A549 (cell line): Measurements from ENCODE around the gene CLIP2. TPM values are rescaled to one million over a fixed set of nuclear protein-coding genes. Genes with fewer than 3 reads are reported as not detected.
"Not testable (repeated sequence)": the region's sequence is repeated elsewhere in the genome, so short reads cannot be mapped to it uniquely, and the experiment has no call there.

ENCODE experiments used
- ATAC-seq, 2 experiments: fragments of 200-7000 bp in 1 of 2; fragments of >200 bp in 1 of 2; cut with Nextera tagmentation in 1 of 2; cut with Tn5 transposase in 1 of 2; 3 replicates each; pipeline versions ENCODE4 v1.8.0 to v1.9.1; 2018 to 2020; ENCODE audit warnings: mild to moderate bottlenecking in 1 of 2, moderate library complexity in 1 of 2
- CTCF ChIA-PET: fragments of 300-600 bp; sonication (Branson Sonifier 250); formaldehyde crosslinking; extraction: SDS; loops from one replicate; lab custom pipeline; 2021; ENCODE audit warnings: antibody characterized with exemption, inconsistent platforms; lab: Yijun Ruan, JAX
- POLR2A ChIA-PET: fragments of 350-600 bp; formaldehyde crosslinking; extraction: SDS; loops from one replicate; lab custom pipeline; 2021; ENCODE audit warnings: antibody characterized with exemption, inconsistent platforms; lab: Yijun Ruan, JAX
- DNase-seq, 2 experiments: peaks; one replicate each; pipeline versions ENCODE4 v3.0.0 to v3.0.0-alpha.2; 2011 to 2016; ENCODE audit warnings: low read depth in 1 of 2, low spot score in 1 of 2
- FAIRE-seq: peaks from 2 replicates; lab custom pipeline; 2011; peaks lifted over from hg19 to GRCh38; lab: Jason Lieb, UNC
- H3K27ac ChIP-seq, 2 experiments: fragments of >200 bp; sonication (Bioruptor Twin); formaldehyde crosslinking; 3 replicates each; pipeline ENCODE4 v1.5.1; 2016 to 2017
- H3K4me1 ChIP-seq: fragments of >200 bp; sonication (Bioruptor Twin); formaldehyde crosslinking; 3 replicates; pipeline ENCODE4 v1.6.1; 2016
- H3K4me2 ChIP-seq: fragments of >200 bp; sonication (Bioruptor Twin); formaldehyde crosslinking; 3 replicates; pipeline ENCODE4 v1.6.1; 2016
- H3K4me3 ChIP-seq: fragments of >200 bp; sonication (Bioruptor Twin); formaldehyde crosslinking; 3 replicates; pipeline ENCODE4 v1.5.1; 2016
- H3K9me3 ChIP-seq: fragments of >200 bp; sonication (Bioruptor Twin); formaldehyde crosslinking; 3 replicates; pipeline ENCODE4 v1.6.1; 2016
- CBX2 ChIP-seq: fragments of 200-600 bp; sonication (generic); IDR thresholded peaks from 2 replicates; pipeline ENCODE4 v1.6.1; 2016; ENCODE audit warnings: low read depth, mild to moderate bottlenecking, borderline replicate concordance
- CBX8 ChIP-seq: fragments of 200-600 bp; sonication (generic); IDR thresholded peaks from 2 replicates; pipeline ENCODE4 v1.6.1; 2016
- CHD2 ChIP-seq: fragments of 150-350 bp; IDR thresholded peaks from 2 replicates; pipeline ENCODE4 v1.6.1; 2014; ENCODE audit warnings: low read length; ENCODE audit not compliant: partially characterized antibody
- EHMT2 ChIP-seq: fragments of 200-600 bp; sonication (generic); IDR thresholded peaks from 2 replicates; pipeline ENCODE4 v1.6.1; 2016; ENCODE audit warnings: antibody characterized with exemption, low read depth, mild to moderate bottlenecking, moderate library complexity
- FOSB ChIP-seq: fragments of 250-450 bp; sonication (Bioruptor Pico); IDR thresholded peaks from 2 replicates; pipeline ENCODE4 v1.5.0; 2020; ENCODE audit warnings: mild to moderate bottlenecking, moderate library complexity
- FOSL2 ChIP-seq, 2 experiments: fragments of 450-650 bp in 1 of 2; fragments of >200 bp in 1 of 2; sonication (Bioruptor Twin) in 1 of 2; formaldehyde crosslinking; IDR thresholded peaks; 2 replicates each; pipeline versions ENCODE4 v1.5.0 to v1.6.1; 2016 to 2020; ENCODE audit warnings: mild to moderate bottlenecking in 1 of 2, moderate library complexity in 1 of 2
- FOXS1 ChIP-seq: fragments of 250-450 bp; sonication (Bioruptor Pico); IDR thresholded peaks from 2 replicates; pipeline ENCODE4 v1.5.0; 2020; ENCODE audit warnings: mild to moderate bottlenecking, moderate library complexity
- GATA3 ChIP-seq: IDR thresholded peaks from 2 replicates; pipeline ENCODE4 v1.6.1; 2012; ENCODE audit warnings: borderline replicate concordance
- MAFK ChIP-seq: fragments of 450-650 bp; IDR thresholded peaks from 2 replicates; pipeline ENCODE4 v1.6.1; 2014; ENCODE audit not compliant: partially characterized antibody
- PHF8 ChIP-seq: fragments of 200-600 bp; sonication (generic); IDR thresholded peaks from 2 replicates; pipeline ENCODE4 v1.6.1; 2016; ENCODE audit warnings: low read depth, mild to moderate bottlenecking, antibody characterized with exemption, moderate library complexity, borderline replicate concordance
- POLR2AphosphoS2 ChIP-seq: conservative IDR thresholded peaks from 2 replicates; pipeline ENCODE4 v1.6.1; 2012; ENCODE audit warnings: low read length, improper control_type of control experiment, inconsistent platforms
- RARB ChIP-seq: fragments of 250-450 bp; sonication (Bioruptor Pico); IDR thresholded peaks from 2 replicates; pipeline ENCODE4 v1.8.0; 2021; ENCODE audit warnings: mild to moderate bottlenecking, moderate library complexity
- RNF2 ChIP-seq: fragments of 200-600 bp; sonication (generic); IDR thresholded peaks from 2 replicates; pipeline ENCODE4 v1.6.1; 2016; ENCODE audit warnings: low read depth, mild to moderate bottlenecking, antibody characterized with exemption, moderate library complexity, borderline replicate concordance
- TP53 ChIP-seq: fragments of 250-450 bp; sonication (Bioruptor Pico); IDR thresholded peaks from 2 replicates; pipeline ENCODE4 v1.5.0; 2021; ENCODE audit warnings: mild to moderate bottlenecking, moderate library complexity
- ZFP36 ChIP-seq: fragments of 450-650 bp; IDR thresholded peaks from 2 replicates; pipeline ENCODE4 v1.6.1; 2014; ENCODE audit warnings: borderline replicate concordance; ENCODE audit not compliant: partially characterized antibody
- ZNF302 ChIP-seq: fragments of 250-450 bp; sonication (Bioruptor Pico); IDR thresholded peaks from 2 replicates; pipeline ENCODE4 v1.9.0; 2021; ENCODE audit warnings: inconsistent platforms, mild to moderate bottlenecking, moderate library complexity
- WGBS: methylation state at CpG from one replicate; pipeline ENCODE4 v1.1.6; 2017; ENCODE audit errors: missing lambda C conversion rate; 5-methylcytosine and 5-hydroxymethylcytosine counted together
- polyA plus RNA-seq, 4 experiments: library from polyadenylated mRNA; depleted of rRNA in 3 of 4; stranded (reverse); fragments of >200 nt; fragmentation: RNase III in 1 of 4; extraction: RNeasy Plus Mini Kit Qiagen cat#74134 plus additional on column Dnase treatment in 1 of 4; gene quantifications; 2 replicates in 3 of 4; 3 replicates in 1 of 4; pipeline ENCODE4 v1.2.3, GENCODE V29; 2011 to 2017
- TF ChIP-seq, protein P1 (sequence below): IDR thresholded peaks from 2 replicates; pipeline ENCODE4 v1.6.1; 2012; ENCODE audit warnings: low read depth, borderline replicate concordance
- TF ChIP-seq, protein P2 (sequence below): IDR thresholded peaks from 2 replicates; pipeline ENCODE4 v1.6.1; 2012
- TF ChIP-seq, protein P3 (sequence below): IDR thresholded peaks from 2 replicates; pipeline ENCODE4 v1.6.1; 2012
- TF ChIP-seq, protein P4 (sequence below): fragments of >200 bp; sonication (Bioruptor Twin); formaldehyde crosslinking; IDR thresholded peaks from 3 replicates; pipeline ENCODE4 v1.5.1; 2016

Gene CLIP2
- polyA plus RNA-seq, 2 of the 4 experiments (the other 2 are of a cell fraction), result 3.7 to 17.0 TPM

DNA sequence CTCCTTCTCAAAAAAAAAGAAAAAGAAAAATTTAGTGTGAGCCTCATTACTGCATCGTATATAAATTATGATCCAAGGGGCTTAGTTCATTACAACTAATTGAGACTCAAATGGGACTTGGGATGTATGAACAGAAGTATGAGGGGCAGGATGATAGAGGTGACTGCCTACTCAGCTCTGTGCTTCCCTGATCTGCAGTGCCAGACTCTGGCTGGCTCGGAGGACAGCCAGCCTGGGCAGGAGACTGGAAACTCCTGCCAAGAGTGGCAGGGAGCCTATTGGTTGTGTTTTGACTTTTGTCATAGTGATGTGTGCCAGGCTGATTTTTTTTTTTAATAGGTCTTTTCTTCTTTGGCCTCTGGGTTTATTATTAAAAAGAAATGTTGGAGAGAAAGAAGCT lies 90.7 kb downstream of the CLIP2 start:
- FAIRE-seq, result no peak
- ATAC-seq, result peak; percentile 48 to 61; a peak in 4 of 6 replicates
- 85% methylated on average over 2 of the region's 2 CpGs for WGBS
- no peaks in the 10 kb centered on the region for H3K9me3 ChIP-seq
- no peak for TF ChIP-seq ZNF302 (CRISPR knock-in tag)
- TF ChIP-seq, all 56 proteins: peak for 0
- Histone ChIP-seq H3K4me1 (peaks cover 8% of the 10 kb centered on the region; the same call in 1 of the 3 replicates), H3K27ac (no peak overlapping the region), H3K4me2 (no peak overlapping the region), H3K4me3 (no peak overlapping the region)
- CTCF ChIA-PET, result interaction anchor here (1.0 to 4.5 kb wide), 4 partner anchors 13 to 174 kb away, joined by 3 to 22 read pairs (median 16); no protein-coding TSS in a partner anchor
- no peak for DNase-seq
- POLR2A ChIA-PET, result no interaction called here

DNA sequence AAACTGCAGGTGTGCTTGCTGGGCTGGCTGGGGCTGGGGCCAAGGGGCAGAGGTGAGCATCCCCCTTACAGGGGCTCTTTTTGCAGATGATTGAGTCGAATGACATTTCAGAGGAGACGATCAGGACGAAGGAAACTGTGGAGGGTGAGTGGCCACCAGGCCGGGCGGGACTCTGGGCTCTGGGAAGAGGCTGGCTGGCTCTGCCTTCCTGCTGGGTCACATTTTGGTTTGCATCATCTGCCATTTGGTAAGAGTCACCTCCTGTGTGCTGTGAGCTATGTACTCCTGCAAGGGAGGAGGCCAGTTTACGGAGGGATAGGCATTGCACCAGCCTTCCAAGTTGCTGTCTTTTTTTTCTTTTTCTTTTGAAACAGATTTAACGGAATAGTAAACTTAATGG lies 91.5 kb downstream of the CLIP2 start:
- DNase-seq (no peak), ATAC-seq (peak; percentile 41 to 87; a peak in 4 of 6 replicates), FAIRE-seq (no peak)
- TF ChIP-seq TP53 (CRISPR knock-in tag) (no peak), GATA3 (no peak), MAFK (no peak), FOXS1 (no peak), CHD2 (no peak), FOSL2 (IDR thresholded peaks at IDR 0.05) (no peak), FOSL2 (CRISPR knock-in tag; IDR thresholded peaks at IDR 0.05) (no peak), CBX8 (no peak), POLR2AphosphoS2 (no peak), ZFP36 (no peak), CBX2 (no peak), EHMT2 (no peak), FOSB (CRISPR knock-in tag) (no peak), RARB (CRISPR knock-in tag) (no peak), RNF2 (no peak), PHF8 (no peak)
- TF ChIP-seq, protein P1, sequence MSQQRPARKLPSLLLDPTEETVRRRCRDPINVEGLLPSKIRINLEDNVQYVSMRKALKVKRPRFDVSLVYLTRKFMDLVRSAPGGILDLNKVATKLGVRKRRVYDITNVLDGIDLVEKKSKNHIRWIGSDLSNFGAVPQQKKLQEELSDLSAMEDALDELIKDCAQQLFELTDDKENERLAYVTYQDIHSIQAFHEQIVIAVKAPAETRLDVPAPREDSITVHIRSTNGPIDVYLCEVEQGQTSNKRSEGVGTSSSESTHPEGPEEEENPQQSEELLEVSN, result no peak
- TF ChIP-seq, protein P2, sequence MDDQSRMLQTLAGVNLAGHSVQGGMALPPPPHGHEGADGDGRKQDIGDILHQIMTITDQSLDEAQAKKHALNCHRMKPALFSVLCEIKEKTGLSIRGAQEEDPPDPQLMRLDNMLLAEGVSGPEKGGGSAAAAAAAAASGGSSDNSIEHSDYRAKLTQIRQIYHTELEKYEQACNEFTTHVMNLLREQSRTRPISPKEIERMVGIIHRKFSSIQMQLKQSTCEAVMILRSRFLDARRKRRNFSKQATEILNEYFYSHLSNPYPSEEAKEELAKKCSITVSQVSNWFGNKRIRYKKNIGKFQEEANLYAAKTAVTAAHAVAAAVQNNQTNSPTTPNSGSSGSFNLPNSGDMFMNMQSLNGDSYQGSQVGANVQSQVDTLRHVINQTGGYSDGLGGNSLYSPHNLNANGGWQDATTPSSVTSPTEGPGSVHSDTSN, result no peak
- TF ChIP-seq, protein P3, sequence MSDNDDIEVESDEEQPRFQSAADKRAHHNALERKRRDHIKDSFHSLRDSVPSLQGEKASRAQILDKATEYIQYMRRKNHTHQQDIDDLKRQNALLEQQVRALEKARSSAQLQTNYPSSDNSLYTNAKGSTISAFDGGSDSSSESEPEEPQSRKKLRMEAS, result no peak
- TF ChIP-seq, protein P4, sequence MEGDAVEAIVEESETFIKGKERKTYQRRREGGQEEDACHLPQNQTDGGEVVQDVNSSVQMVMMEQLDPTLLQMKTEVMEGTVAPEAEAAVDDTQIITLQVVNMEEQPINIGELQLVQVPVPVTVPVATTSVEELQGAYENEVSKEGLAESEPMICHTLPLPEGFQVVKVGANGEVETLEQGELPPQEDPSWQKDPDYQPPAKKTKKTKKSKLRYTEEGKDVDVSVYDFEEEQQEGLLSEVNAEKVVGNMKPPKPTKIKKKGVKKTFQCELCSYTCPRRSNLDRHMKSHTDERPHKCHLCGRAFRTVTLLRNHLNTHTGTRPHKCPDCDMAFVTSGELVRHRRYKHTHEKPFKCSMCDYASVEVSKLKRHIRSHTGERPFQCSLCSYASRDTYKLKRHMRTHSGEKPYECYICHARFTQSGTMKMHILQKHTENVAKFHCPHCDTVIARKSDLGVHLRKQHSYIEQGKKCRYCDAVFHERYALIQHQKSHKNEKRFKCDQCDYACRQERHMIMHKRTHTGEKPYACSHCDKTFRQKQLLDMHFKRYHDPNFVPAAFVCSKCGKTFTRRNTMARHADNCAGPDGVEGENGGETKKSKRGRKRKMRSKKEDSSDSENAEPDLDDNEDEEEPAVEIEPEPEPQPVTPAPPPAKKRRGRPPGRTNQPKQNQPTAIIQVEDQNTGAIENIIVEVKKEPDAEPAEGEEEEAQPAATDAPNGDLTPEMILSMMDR, result no peak
- H3K4me2 ChIP-seq, result no peak overlapping the region
- peaks cover 8% of the 10 kb centered on the region; the same call in 1 of the 3 replicates for H3K4me1 ChIP-seq
- H3K9me3 ChIP-seq, result no peaks in the 10 kb centered on the region
- CTCF ChIA-PET, result interaction anchor here (1.0 to 4.5 kb wide), 5 partner anchors 13 to 174 kb away, joined by 3 to 22 read pairs (median 13); no protein-coding TSS in a partner anchor
- H3K4me3 ChIP-seq, result no peak overlapping the region
- POLR2A ChIA-PET, result no interaction called here
- 74% methylated on average over 7 of the region's 7 CpGs for WGBS
- peak overlapping the region in 1 of 2 experiments; percentile 37; a peak in 2 of 6 replicates for H3K27ac ChIP-seq

DNA sequence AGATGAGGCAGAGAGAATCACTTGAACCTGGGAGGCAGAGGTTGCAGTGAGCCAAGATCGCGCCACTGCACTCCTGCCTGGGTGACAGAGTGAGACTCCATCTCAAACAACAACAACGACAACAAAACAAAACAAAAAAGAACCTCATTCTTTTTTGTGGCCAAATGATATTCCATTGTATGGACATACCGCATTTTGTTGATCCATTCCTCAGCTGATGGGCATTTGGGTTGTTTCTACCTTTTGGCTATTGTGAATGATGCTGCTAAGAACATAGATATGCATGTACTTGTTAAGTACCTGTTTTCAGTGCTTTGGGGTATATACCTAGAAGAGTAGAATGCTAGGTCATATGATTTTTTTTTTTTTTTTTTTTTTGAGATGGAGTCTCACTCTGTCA lies 94.9 kb downstream of the CLIP2 start:
- ATAC-seq, H3K27ac ChIP-seq, H3K4me1 ChIP-seq, POLR2A ChIA-PET, FAIRE-seq, H3K4me3 ChIP-seq, DNase-seq, H3K9me3 ChIP-seq, H3K4me2 ChIP-seq: not testable (repeated sequence)
- 73% methylated on average over 4 of the region's 4 CpGs for WGBS
- CTCF ChIA-PET, result interaction anchor here (0.6 to 1.8 kb wide), 3 partner anchors 10 to 178 kb away, joined by 3 to 7 read pairs (median 3); no protein-coding TSS in a partner anchor

DNA sequence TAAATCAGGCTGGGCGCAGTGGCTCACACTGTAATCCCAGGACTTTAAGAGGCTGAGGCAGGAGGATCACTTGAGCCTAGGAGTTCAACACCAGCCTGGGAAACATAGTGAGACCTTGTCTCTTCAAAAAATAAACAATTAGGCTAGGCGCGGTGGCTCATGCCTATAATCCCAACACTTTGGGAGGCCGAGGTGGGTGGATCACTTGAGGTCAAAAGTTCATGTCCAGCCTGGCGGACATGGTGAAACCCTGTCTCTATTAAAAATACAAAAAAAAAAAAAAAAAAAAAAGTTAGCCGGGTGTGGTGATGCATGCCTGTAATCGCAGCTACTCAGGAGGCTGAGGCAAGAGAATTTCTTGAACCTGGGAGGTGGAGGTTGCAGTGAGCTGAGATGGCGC lies 95.6 kb downstream of the CLIP2 start:
- POLR2A ChIA-PET, ATAC-seq, H3K9me3 ChIP-seq, H3K4me2 ChIP-seq, H3K27ac ChIP-seq, H3K4me3 ChIP-seq, DNase-seq, FAIRE-seq, H3K4me1 ChIP-seq: not testable (repeated sequence)
- 74% methylated on average over 8 of the region's 8 CpGs for WGBS
- CTCF ChIA-PET, result interaction anchor here (1.1 to 1.9 kb wide), 3 partner anchors 9 to 16 kb away, joined by 3 to 7 read pairs (median 5); no protein-coding TSS in a partner anchor
